ENCODE data around the gene EPHB2. TPM values are rescaled to one million over a fixed set of nuclear protein-coding genes. Genes with fewer than 3 reads are reported as not detected.

EPHB2 gene
- total and polyA plus RNA-seq, 2 donors (not counting 1 experiment from before 2014, with no cell fraction given) = 0.07 to 0.39 TPM

DNA sequence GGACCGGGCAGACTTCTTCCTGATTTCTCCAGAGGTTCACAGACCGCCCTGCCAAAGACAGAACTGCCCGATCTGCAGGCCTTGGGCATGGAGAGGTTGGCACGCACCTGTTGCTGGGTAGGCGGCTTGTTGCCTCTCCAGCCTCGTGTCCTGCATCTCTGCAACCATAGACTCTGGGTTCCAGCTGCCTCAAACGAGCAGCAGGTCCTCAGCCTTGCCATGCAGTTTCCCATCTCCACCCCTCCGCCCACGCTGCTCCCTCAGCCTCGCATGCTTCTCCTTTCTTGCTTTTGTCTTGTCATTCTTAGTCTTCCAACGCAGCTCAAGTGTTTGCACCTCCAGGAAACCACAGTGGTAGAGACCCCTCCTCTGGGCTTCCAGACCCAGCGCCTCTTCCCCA is 135.8 kb downstream of the EPHB2 start:
- Histone ChIP-seq H4K20me1 (ENCODE audit: control insufficient read depth, insufficient read depth, low read length, poor library complexity, severe bottlenecking) (no peaks in the 10 kb centered on the region), H2AFZ (ENCODE audit: insufficient read depth, low read depth, low read length, poor library complexity, severe bottlenecking) (no peak overlapping the region), H3K4me1 (ENCODE audit: control insufficient read depth in 2 of 2, insufficient read depth in 2 of 2, low read length in 2 of 2) (peaks cover 0 to 4% of the 10 kb centered on the region in 2 donors), H3K27me3 (replicated peaks in 1 of 4; ENCODE audit: control extremely low read depth in 1 of 4, control insufficient read depth in 3 of 4, insufficient read depth in 4 of 4, low read length in 3 of 4) (peaks cover 0 to 21% (median 2%) of the 10 kb centered on the region in 4 experiments), H3K4me3 (ENCODE audit: control extremely low read depth in 1 of 5, extremely low read depth in 1 of 5, insufficient read depth in 1 of 5, low read depth in 2 of 5, low read length in 4 of 5) (no peak overlapping the region), H3K4me2 (replicated peaks; ENCODE audit: low read depth, low read length, poor library complexity, severe bottlenecking) (no peak overlapping the region), H3K9ac (ENCODE audit: low read length) (no peak overlapping the region), H3K9me3 (ENCODE audit: control extremely low read depth in 1 of 3, control insufficient read depth in 2 of 3, insufficient read depth in 1 of 3, low read length in 2 of 3) (no peaks in the 10 kb centered on the region), H3K36me3 (replicated peaks in 1 of 2; ENCODE audit: control extremely low read depth in 1 of 2, control insufficient read depth in 1 of 2, extremely low read depth in 1 of 2, insufficient read depth in 2 of 2, low read length in 1 of 2) (no peaks in the 10 kb centered on the region), H3K27ac (ENCODE audit: low read length in 2 of 2) (no peak overlapping the region), H3K79me2 (ENCODE audit: control insufficient read depth, insufficient read depth, low read length) (no peaks in the 10 kb centered on the region)
- H3K27ac Mint-ChIP-seq = no peak overlapping the region
- ATAC-seq (ENCODE audit: low read depth) (no peak), DNase-seq (no peak)
- H3K9me3 Mint-ChIP-seq (ENCODE audit: insufficient read depth) = no peaks in the 10 kb centered on the region
- TF ChIP-seq, protein P1, sequence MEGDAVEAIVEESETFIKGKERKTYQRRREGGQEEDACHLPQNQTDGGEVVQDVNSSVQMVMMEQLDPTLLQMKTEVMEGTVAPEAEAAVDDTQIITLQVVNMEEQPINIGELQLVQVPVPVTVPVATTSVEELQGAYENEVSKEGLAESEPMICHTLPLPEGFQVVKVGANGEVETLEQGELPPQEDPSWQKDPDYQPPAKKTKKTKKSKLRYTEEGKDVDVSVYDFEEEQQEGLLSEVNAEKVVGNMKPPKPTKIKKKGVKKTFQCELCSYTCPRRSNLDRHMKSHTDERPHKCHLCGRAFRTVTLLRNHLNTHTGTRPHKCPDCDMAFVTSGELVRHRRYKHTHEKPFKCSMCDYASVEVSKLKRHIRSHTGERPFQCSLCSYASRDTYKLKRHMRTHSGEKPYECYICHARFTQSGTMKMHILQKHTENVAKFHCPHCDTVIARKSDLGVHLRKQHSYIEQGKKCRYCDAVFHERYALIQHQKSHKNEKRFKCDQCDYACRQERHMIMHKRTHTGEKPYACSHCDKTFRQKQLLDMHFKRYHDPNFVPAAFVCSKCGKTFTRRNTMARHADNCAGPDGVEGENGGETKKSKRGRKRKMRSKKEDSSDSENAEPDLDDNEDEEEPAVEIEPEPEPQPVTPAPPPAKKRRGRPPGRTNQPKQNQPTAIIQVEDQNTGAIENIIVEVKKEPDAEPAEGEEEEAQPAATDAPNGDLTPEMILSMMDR (IDR thresholded peaks at IDR 0.05) = no peak
- TF ChIP-seq EZH2 (IDR thresholded peaks at IDR 0.05; ENCODE audit: borderline replicate concordance, insufficient read depth, low read depth, low read length, poor library complexity, severe bottlenecking) = no peak
- ChIA-PET POLR2A (no interaction called here), CTCF (no interaction called here)
- WGBS (ENCODE audit: insufficient coverage) = 16% methylated on average over 11 of the region's 12 CpGs
- H3K4me1 Mint-ChIP-seq = peaks cover 3% of the 10 kb centered on the region
- peaks cover 54% of the 10 kb centered on the region for H3K27me3 Mint-ChIP-seq
- H3K4me3 Mint-ChIP-seq = no peak overlapping the region
- intact Hi-C loops (cut with micrococcal nuclease) = no loop called here

- no peak for ATAC-seq (ENCODE audit: low read depth)
- Mint-ChIP-seq H3K9me3 (ENCODE audit: insufficient read depth) (no peaks in the 10 kb centered on the region), H3K27me3 (peaks cover 54% of the 10 kb centered on the region), H3K4me1 (peaks cover 8% of the 10 kb centered on the region), H3K27ac (no peak overlapping the region), H3K4me3 (no peak overlapping the region)
- DNase-seq = no peak
- Histone ChIP-seq H3K27ac (ENCODE audit: low read length in 2 of 2) (no peak overlapping the region), H3K9me3 (ENCODE audit: control extremely low read depth in 1 of 3, control insufficient read depth in 2 of 3, insufficient read depth in 1 of 3, low read length in 2 of 3) (no peaks in the 10 kb centered on the region), H3K27me3 (replicated peaks in 1 of 4; ENCODE audit: control extremely low read depth in 1 of 4, control insufficient read depth in 3 of 4, insufficient read depth in 4 of 4, low read length in 3 of 4) (peaks cover 0 to 20% (median 2%) of the 10 kb centered on the region in 4 experiments), H2AFZ (ENCODE audit: insufficient read depth, low read depth, low read length, poor library complexity, severe bottlenecking) (no peak overlapping the region), H3K79me2 (ENCODE audit: control insufficient read depth, insufficient read depth, low read length) (no peaks in the 10 kb centered on the region), H3K9ac (ENCODE audit: low read length) (no peak overlapping the region), H3K4me1 (ENCODE audit: control insufficient read depth in 2 of 2, insufficient read depth in 2 of 2, low read length in 2 of 2) (peaks cover 0 to 4% of the 10 kb centered on the region in 2 donors), H3K36me3 (replicated peaks in 1 of 2; ENCODE audit: control extremely low read depth in 1 of 2, control insufficient read depth in 1 of 2, extremely low read depth in 1 of 2, insufficient read depth in 2 of 2, low read length in 1 of 2) (no peaks in the 10 kb centered on the region), H4K20me1 (ENCODE audit: control insufficient read depth, insufficient read depth, low read length, poor library complexity, severe bottlenecking) (no peaks in the 10 kb centered on the region), H3K4me3 (ENCODE audit: control extremely low read depth in 1 of 5, extremely low read depth in 1 of 5, insufficient read depth in 1 of 5, low read depth in 2 of 5, low read length in 4 of 5) (no peak overlapping the region), H3K4me2 (replicated peaks; ENCODE audit: low read depth, low read length, poor library complexity, severe bottlenecking) (no peak overlapping the region)
- ChIA-PET CTCF (no interaction called here), POLR2A (no interaction called here)
- WGBS (ENCODE audit: insufficient coverage) = 58% methylated on average over 2 of the region's 2 CpGs
- intact Hi-C loops (cut with micrococcal nuclease) = no loop called here
- TF ChIP-seq, protein P1 (IDR thresholded peaks at IDR 0.05) = no peak
- TF ChIP-seq EZH2 (IDR thresholded peaks at IDR 0.05; ENCODE audit: borderline replicate concordance, insufficient read depth, low read depth, low read length, poor library complexity, severe bottlenecking) = no peak
These were observed 136.6 kb downstream of the EPHB2 start for GRCh38 chr1:22847249-22847648.

Data from B cell (primary cell).